CD14-positive monocyte (primary cell): ENCODE data around the gene NOD2. TPM values are rescaled to one million over a fixed set of nuclear protein-coding genes. Genes with fewer than 3 reads are reported as not detected.

Experiments used
- DNase-seq, 3 donors: peaks; one replicate each; pipeline ENCODE4 v3.0.0-alpha.2; 2011 to 2022
- H2AFZ ChIP-seq: 2 replicates; pipeline ENCODE4 v1.6.0; 2012; ENCODE audit warnings: mild to moderate bottlenecking, low read depth, low read length, inconsistent platforms; ENCODE audit not compliant: insufficient read depth, poor library complexity, severe bottlenecking
- H3K27ac ChIP-seq, 2 donors: 1 replicate in 1 of 2; 2 replicates in 1 of 2; pipeline ENCODE4 v1.5.1; 2012 to 2013; ENCODE audit warnings: low read length in 2 of 2, control low read depth in 1 of 2, inconsistent platforms in 1 of 2, low read depth in 1 of 2, mild to moderate bottlenecking in 1 of 2
- H3K27me3 ChIP-seq, 2 donors: one replicate each; pipeline versions ENCODE4 v1.6.0 to v1.6.1; 2011 to 2013; ENCODE audit warnings: low read length in 2 of 2; ENCODE audit not compliant: control insufficient read depth in 2 of 2, insufficient read depth in 2 of 2
- H3K36me3 ChIP-seq, 2 donors: replicated peaks in 1 of 2; 1 replicate in 1 of 2; 2 replicates in 1 of 2; pipeline versions ENCODE4 v1.5.1 to v1.6.1; 2012 to 2013; ENCODE audit warnings: low read length in 2 of 2, control low read depth in 1 of 2, inconsistent platforms in 1 of 2, mild to moderate bottlenecking in 1 of 2; ENCODE audit not compliant: insufficient read depth in 2 of 2, control insufficient read depth in 1 of 2
- H3K4me1 ChIP-seq, 2 donors: 1 replicate in 1 of 2; 2 replicates in 1 of 2; pipeline versions ENCODE4 v1.5.1 to v1.6.1; 2012 to 2013; ENCODE audit warnings: low read length in 2 of 2, control low read depth in 1 of 2, inconsistent platforms in 1 of 2, mild to moderate bottlenecking in 1 of 2, moderate library complexity in 1 of 2; ENCODE audit not compliant: insufficient read depth in 2 of 2, control insufficient read depth in 1 of 2
- H3K4me2 ChIP-seq: replicated peaks from 2 replicates; pipeline ENCODE3; 2012; ENCODE audit warnings: low read length, moderate library complexity, mild to moderate bottlenecking; ENCODE audit not compliant: poor library complexity, severe bottlenecking; ENCODE audit errors: extremely low read depth
- H3K4me3 ChIP-seq, 3 experiments: fragments of 200-600 bp in 1 of 3; sonication (generic) in 1 of 3; replicated peaks in 1 of 3; 1 replicate in 2 of 3; 2 replicates in 1 of 3; pipeline ENCODE4 v1.5.1; 2011 to 2013; ENCODE audit warnings: low read length in 3 of 3, mild to moderate bottlenecking in 3 of 3, control low read depth in 2 of 3, low read depth in 2 of 3, inconsistent platforms in 1 of 3, moderate library complexity in 1 of 3
- H3K79me2 ChIP-seq: 2 replicates; pipeline ENCODE4 v1.6.0; 2012; ENCODE audit warnings: mild to moderate bottlenecking, control low read depth, inconsistent platforms, low read length, moderate library complexity; ENCODE audit not compliant: insufficient read depth
- H3K9ac ChIP-seq: 2 replicates; pipeline ENCODE4 v1.6.0; 2017; ENCODE audit warnings: low read length, mild to moderate bottlenecking; ENCODE audit not compliant: insufficient read depth, poor library complexity, severe bottlenecking
- H3K9me3 ChIP-seq, 2 donors: replicated peaks in 1 of 2; 1 replicate in 1 of 2; 2 replicates in 1 of 2; pipeline versions ENCODE4 v1.5.1 to v1.6.1; 2012 to 2013; ENCODE audit warnings: low read length in 2 of 2, control low read depth in 1 of 2; ENCODE audit not compliant: control insufficient read depth in 1 of 2, insufficient read depth in 1 of 2
- H4K20me1 ChIP-seq: 2 replicates; pipeline ENCODE4 v1.6.0; 2012; ENCODE audit warnings: mild to moderate bottlenecking, low read length, control low read depth, moderate library complexity; ENCODE audit not compliant: insufficient read depth
- H3K27ac Mint-ChIP-seq, 7 donors: one replicate each; pipeline ENCODE4 v1.8.0; 2020; ENCODE audit warnings: mild to moderate bottlenecking in 7 of 7, mixed read lengths in 7 of 7, moderate library complexity in 6 of 7, inconsistent platforms in 2 of 7
- H3K27me3 Mint-ChIP-seq, 3 donors: one replicate each; pipeline ENCODE4 v1.8.0; 2021 to 2022; ENCODE audit warnings: low read depth in 3 of 3, mild to moderate bottlenecking in 3 of 3, mixed read lengths in 3 of 3, moderate library complexity in 3 of 3, inconsistent platforms in 1 of 3
- H3K36me3 Mint-ChIP-seq, 2 donors: one replicate each; pipeline ENCODE4 v1.8.0; 2020; ENCODE audit warnings: mixed read lengths in 2 of 2, inconsistent platforms in 1 of 2, mild to moderate bottlenecking in 1 of 2
- H3K4me1 Mint-ChIP-seq: one replicate; pipeline ENCODE4 v1.8.0; 2020; ENCODE audit warnings: mild to moderate bottlenecking, mixed read lengths
- H3K4me3 Mint-ChIP-seq, 2 donors: one replicate each; pipeline ENCODE4 v1.8.0; 2020; ENCODE audit warnings: mild to moderate bottlenecking in 2 of 2, mixed read lengths in 2 of 2, moderate library complexity in 1 of 2
- H3K9me3 Mint-ChIP-seq, 7 donors: one replicate each; pipeline ENCODE4 v1.8.0; 2020 to 2022; ENCODE audit warnings: mixed read lengths in 7 of 7, mild to moderate bottlenecking in 6 of 7, moderate library complexity in 6 of 7, inconsistent platforms in 2 of 7
- CTCF ChIP-seq: fragments of 200-600 bp; IDR thresholded peaks from one replicate; pipeline ENCODE4 v1.8.0; 2022; ENCODE audit warnings: antibody characterized with exemption, mild to moderate bottlenecking
- WGBS: methylation state at CpG from one replicate; pipeline ENCODE4 v1.1.5; 2013; ENCODE audit warnings: missing lambda C conversion rate; ENCODE audit not compliant: insufficient coverage; 5-methylcytosine and 5-hydroxymethylcytosine counted together
- intact Hi-C, 2 donors: fragments of 100-400 bp; cut with micrococcal nuclease; formaldehyde crosslinking; loops; one replicate each; pipeline versions ENCODE4 v1.15.0 to v1.15.1; 2023
- polyA plus RNA-seq, 3 donors: library from polyadenylated mRNA; depleted of rRNA in 1 of 3; unstranded in 2 of 3; stranded (reverse) in 1 of 3; fragments of 300-500 nt in 2 of 3; fragments of >200 nt in 1 of 3; fragmentation: Illumina TruSeq in 2 of 3; gene quantifications; 1 replicate in 2 of 3; 2 replicates in 1 of 3; pipeline ENCODE4 v1.2.3, GENCODE V29; 2012 to 2021

NOD2 gene
- polyA plus RNA-seq, 3 donors = 18.5 to 83.3 (median 29.7) TPM

GRCh38 chr16:50711862-50712559 is 18.6 kb downstream of the NOD2 start:
- peak overlapping the region in 1 of 3 experiments; percentile 44 for H3K4me3 ChIP-seq
- DNase-seq = no peak
- 89% methylated on average over 21 of the region's 25 CpGs for WGBS
- H3K27me3 Mint-ChIP-seq = no peaks in the 10 kb centered on the region
- peaks cover 96% of the 10 kb centered on the region for H3K79me2 ChIP-seq
- H3K4me2 ChIP-seq = peak overlapping the region; percentile 51
- peaks cover 78 to 91% of the 10 kb centered on the region in 2 donors for H3K36me3 ChIP-seq
- intact Hi-C loops = loop anchor here (5.0 kb wide), 2 partner anchors 35 to 40 kb away; no protein-coding TSS in a partner anchor
- no peak for TF ChIP-seq CTCF
- peak overlapping the region; percentile 50 to 92 for H3K27ac ChIP-seq
- H2AFZ ChIP-seq = no peak overlapping the region
- peaks cover 96% of the 10 kb centered on the region for H3K4me1 Mint-ChIP-seq
- peaks cover 96 to 99% of the 10 kb centered on the region in 2 donors for H3K4me1 ChIP-seq
- H3K9ac ChIP-seq = peak overlapping the region; percentile 10
- no peaks in the 10 kb centered on the region for H3K9me3 ChIP-seq
- H3K4me3 Mint-ChIP-seq = peak overlapping the region in 1 of 2 donors; percentile 21
- H3K36me3 Mint-ChIP-seq = peaks cover 70 to 94% of the 10 kb centered on the region in 2 donors
- H4K20me1 ChIP-seq = peaks cover 80% of the 10 kb centered on the region
- no peaks in the 10 kb centered on the region for H3K27me3 ChIP-seq
- H3K9me3 Mint-ChIP-seq = no peaks in the 10 kb centered on the region
- H3K27ac Mint-ChIP-seq = peak overlapping the region; percentile 84 to 92 (median 86)

- Histone ChIP-seq H3K79me2 (peaks cover 96% of the 10 kb centered on the region), H3K9me3 (no peaks in the 10 kb centered on the region), H3K27ac (peak overlapping the region; percentile 50 to 92), H3K4me3 (peak overlapping the region in 1 of 3 experiments; percentile 44), H3K27me3 (no peaks in the 10 kb centered on the region), H2AFZ (no peak overlapping the region), H3K4me2 (peak overlapping the region; percentile 51), H3K36me3 (peaks cover 78 to 91% of the 10 kb centered on the region in 2 donors), H4K20me1 (peaks cover 83% of the 10 kb centered on the region), H3K4me1 (peaks cover 96% of the 10 kb centered on the region in 2 donors), H3K9ac (peak overlapping the region; percentile 10)
- no CpG with 5 or more reads among the region's 3 CpGs for WGBS
- Mint-ChIP-seq H3K4me3 (peak overlapping the region in 1 of 2 donors; percentile 21), H3K9me3 (no peaks in the 10 kb centered on the region), H3K27me3 (no peaks in the 10 kb centered on the region), H3K36me3 (peaks cover 70 to 94% of the 10 kb centered on the region in 2 donors), H3K27ac (peak overlapping the region; percentile 84 to 92 (median 86)), H3K4me1 (peaks cover 95% of the 10 kb centered on the region)
- DNase-seq = peak in 1 of 3 donors; percentile 35
- intact Hi-C loops = loop anchor here (5.0 kb wide), 2 partner anchors 35 to 40 kb away; no protein-coding TSS in a partner anchor
- no peak for TF ChIP-seq CTCF
Observed at GRCh38 chr16:50712560-50712898, 19.1 kb downstream of the NOD2 start.
